Liver (tissue), 9 donors: ENCODE data around the gene ZEB1. TPM values are rescaled to one million over a fixed set of nuclear protein-coding genes. Genes with fewer than 3 reads are reported as not detected.
"Not testable (repeated sequence)": the region's sequence is repeated elsewhere in the genome, so short reads cannot be mapped to it uniquely, and the experiment has no call there.

Experiments used
- DNase-seq: peaks from one replicate; pipeline ENCODE4 v3.0.0-alpha.2; 2017; ENCODE audit warnings: low spot score
- H3K27ac ChIP-seq, 2 donors: one replicate each; pipeline ENCODE4 v1.7.0; 2013; ENCODE audit warnings: inconsistent platforms in 2 of 2, low read length in 2 of 2, control low read depth in 1 of 2, low read depth in 1 of 2, mild to moderate bottlenecking in 1 of 2
- H3K27me3 ChIP-seq, 4 donors: one replicate each; pipeline versions ENCODE4 v1.6.1 to v1.7.0; 2013; ENCODE audit warnings: low read length in 3 of 4, inconsistent platforms in 1 of 4, mild to moderate bottlenecking in 1 of 4, moderate library complexity in 1 of 4; ENCODE audit not compliant: control insufficient read depth in 4 of 4, insufficient read depth in 4 of 4
- H3K36me3 ChIP-seq, 4 donors: one replicate each; pipeline versions ENCODE4 v1.6.1 to v1.7.0; 2013; ENCODE audit warnings: low read length in 3 of 4, mild to moderate bottlenecking in 3 of 4, low read depth in 1 of 4, moderate library complexity in 1 of 4; ENCODE audit not compliant: control insufficient read depth in 4 of 4, insufficient read depth in 3 of 4
- H3K4me1 ChIP-seq, 4 donors: one replicate each; pipeline versions ENCODE4 v1.6.1 to v1.7.0; 2013; ENCODE audit warnings: low read length in 3 of 4, mild to moderate bottlenecking in 3 of 4, moderate library complexity in 1 of 4; ENCODE audit not compliant: control insufficient read depth in 4 of 4, insufficient read depth in 4 of 4
- H3K4me3 ChIP-seq, 3 donors: one replicate each; pipeline versions ENCODE4 v1.6.1 to v1.7.0; 2013; ENCODE audit warnings: low read length in 3 of 3, control low read depth in 1 of 3, low read depth in 1 of 3, mild to moderate bottlenecking in 1 of 3
- H3K9ac ChIP-seq, 2 donors: one replicate each; pipeline ENCODE4 v1.7.0; 2013; ENCODE audit warnings: low read length in 2 of 2, mild to moderate bottlenecking in 2 of 2, moderate library complexity in 2 of 2, control low read depth in 1 of 2, low read depth in 1 of 2
- H3K9me3 ChIP-seq, 4 donors: one replicate each; pipeline versions ENCODE4 v1.6.1 to v1.7.0; 2013; ENCODE audit warnings: low read length in 3 of 4; ENCODE audit not compliant: control insufficient read depth in 4 of 4
- EGR1 ChIP-seq, 2 donors: IDR thresholded peaks; 2 replicates each; pipeline ENCODE4 v1.6.1; 2016 to 2018; ENCODE audit warnings: antibody characterized with exemption in 2 of 2, low read depth in 2 of 2
- FOXA1 ChIP-seq: IDR thresholded peaks from 2 replicates; pipeline ENCODE4 v1.6.1; 2016; ENCODE audit warnings: antibody characterized with exemption
- FOXA2 ChIP-seq: IDR thresholded peaks from 2 replicates; pipeline ENCODE4 v1.6.1; 2016; ENCODE audit warnings: antibody characterized with exemption
- GABPA ChIP-seq, 2 donors: IDR thresholded peaks in 1 of 2; conservative IDR thresholded peaks in 1 of 2; 2 replicates each; pipeline ENCODE4 v1.6.1; 2016; ENCODE audit warnings: antibody characterized with exemption in 2 of 2, mild to moderate bottlenecking in 1 of 2, moderate library complexity in 1 of 2
- HNF4A ChIP-seq, 2 donors: conservative IDR thresholded peaks; 2 replicates each; pipeline ENCODE4 v1.6.1; 2016; ENCODE audit warnings: antibody characterized with exemption in 2 of 2, mild to moderate bottlenecking in 2 of 2
- JUND ChIP-seq, 2 donors: IDR thresholded peaks; 2 replicates each; pipeline ENCODE4 v1.6.1; 2016; ENCODE audit warnings: antibody characterized with exemption in 2 of 2
- RAD21 ChIP-seq, 2 donors: IDR thresholded peaks; 2 replicates each; pipeline ENCODE4 v1.6.1; 2016; ENCODE audit warnings: antibody characterized with exemption in 2 of 2, mild to moderate bottlenecking in 2 of 2
- RXRA ChIP-seq, 2 donors: IDR thresholded peaks; 2 replicates each; pipeline ENCODE4 v1.6.1; 2017 to 2018; ENCODE audit warnings: antibody characterized with exemption in 2 of 2, mild to moderate bottlenecking in 1 of 2
- SP1 ChIP-seq: IDR thresholded peaks from 2 replicates; pipeline ENCODE4 v1.6.1; 2018; ENCODE audit warnings: antibody characterized with exemption, mild to moderate bottlenecking
- TAF1 ChIP-seq: conservative IDR thresholded peaks from 2 replicates; pipeline ENCODE4 v1.6.1; 2016; ENCODE audit warnings: antibody characterized with exemption, mild to moderate bottlenecking
- YY1 ChIP-seq: IDR thresholded peaks from 2 replicates; pipeline ENCODE4 v1.6.1; 2016; ENCODE audit warnings: antibody characterized with exemption, mild to moderate bottlenecking
- ZBTB33 ChIP-seq: IDR thresholded peaks from 2 replicates; pipeline ENCODE4 v1.6.1; 2016; ENCODE audit warnings: antibody characterized with exemption
- WGBS: extraction: QIAGEN DNeasy Blood & Tissue Kit; methylation state at CpG from one replicate; pipeline ENCODE4 v1.1.7; 2013; 5-methylcytosine and 5-hydroxymethylcytosine counted together
- polyA plus RNA-seq, 2 donors: library from polyadenylated mRNA; stranded (reverse) in 1 of 2; unstranded in 1 of 2; fragments of 200-250 nt in 1 of 2; fragments of >200 nt in 1 of 2; fragmentation: Nextera tagmentation in 1 of 2; extraction: Ambion mirVana in 1 of 2; gene quantifications; one replicate each; pipeline versions ENCODE4 v1.2.1 to v1.2.3, GENCODE V29; 2013 to 2015
- total RNA-seq, 2 donors: library from RNA; depleted of rRNA; stranded (reverse); fragments of >200 nt; gene quantifications; one replicate each; pipeline ENCODE4 v1.2.3, GENCODE V29; 2014
- TF ChIP-seq, protein P1 (sequence below): IDR thresholded peaks from 2 replicates; pipeline ENCODE4 v1.6.1; 2016; ENCODE audit warnings: antibody characterized with exemption
- TF ChIP-seq, protein P2 (sequence below): IDR thresholded peaks from 2 replicates; pipeline ENCODE4 v1.6.1; 2016; ENCODE audit warnings: antibody characterized with exemption, mild to moderate bottlenecking
- TF ChIP-seq, protein P3 (sequence below): fragments of 150-350 bp; IDR thresholded peaks from 2 replicates; pipeline ENCODE4 v1.5.1; 2017; ENCODE audit warnings: improper control_type of control experiment, low read depth, low read length; ENCODE audit not compliant: missing input control
- donor health status: healthy.
- donor health status: healthy.
- donor health status: healthy.
- donor health status: healthy.
- donor health status: healthy.

The ZEB1 gene
- total and polyA plus RNA-seq, 4 donors: 3.2 to 19.6 (median 6.5) TPM

- no peak overlapping the region for H3K9ac ChIP-seq
- DNase-seq: no peak
- TF ChIP-seq RXRA (IDR thresholded peaks at IDR 0.05) (no peak), GABPA (IDR thresholded peaks at IDR 0.05 in 1 of 2, conservative IDR thresholded peaks at IDR 0.05 in 1 of 2) (no peak), TAF1 (no peak), FOXA2 (no peak), FOXA1 (no peak), RAD21 (IDR thresholded peaks at IDR 0.05) (no peak), YY1 (no peak), ZBTB33 (no peak), JUND (IDR thresholded peaks at IDR 0.05) (no peak), HNF4A (conservative IDR thresholded peaks at IDR 0.05) (no peak), SP1 (no peak), EGR1 (IDR thresholded peaks at IDR 0.05; ENCODE audit: low read depth in 2 of 2) (no peak)
- TF ChIP-seq, protein P1, sequence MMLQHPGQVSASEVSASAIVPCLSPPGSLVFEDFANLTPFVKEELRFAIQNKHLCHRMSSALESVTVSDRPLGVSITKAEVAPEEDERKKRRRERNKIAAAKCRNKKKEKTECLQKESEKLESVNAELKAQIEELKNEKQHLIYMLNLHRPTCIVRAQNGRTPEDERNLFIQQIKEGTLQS: no peak
- TF ChIP-seq, protein P2, sequence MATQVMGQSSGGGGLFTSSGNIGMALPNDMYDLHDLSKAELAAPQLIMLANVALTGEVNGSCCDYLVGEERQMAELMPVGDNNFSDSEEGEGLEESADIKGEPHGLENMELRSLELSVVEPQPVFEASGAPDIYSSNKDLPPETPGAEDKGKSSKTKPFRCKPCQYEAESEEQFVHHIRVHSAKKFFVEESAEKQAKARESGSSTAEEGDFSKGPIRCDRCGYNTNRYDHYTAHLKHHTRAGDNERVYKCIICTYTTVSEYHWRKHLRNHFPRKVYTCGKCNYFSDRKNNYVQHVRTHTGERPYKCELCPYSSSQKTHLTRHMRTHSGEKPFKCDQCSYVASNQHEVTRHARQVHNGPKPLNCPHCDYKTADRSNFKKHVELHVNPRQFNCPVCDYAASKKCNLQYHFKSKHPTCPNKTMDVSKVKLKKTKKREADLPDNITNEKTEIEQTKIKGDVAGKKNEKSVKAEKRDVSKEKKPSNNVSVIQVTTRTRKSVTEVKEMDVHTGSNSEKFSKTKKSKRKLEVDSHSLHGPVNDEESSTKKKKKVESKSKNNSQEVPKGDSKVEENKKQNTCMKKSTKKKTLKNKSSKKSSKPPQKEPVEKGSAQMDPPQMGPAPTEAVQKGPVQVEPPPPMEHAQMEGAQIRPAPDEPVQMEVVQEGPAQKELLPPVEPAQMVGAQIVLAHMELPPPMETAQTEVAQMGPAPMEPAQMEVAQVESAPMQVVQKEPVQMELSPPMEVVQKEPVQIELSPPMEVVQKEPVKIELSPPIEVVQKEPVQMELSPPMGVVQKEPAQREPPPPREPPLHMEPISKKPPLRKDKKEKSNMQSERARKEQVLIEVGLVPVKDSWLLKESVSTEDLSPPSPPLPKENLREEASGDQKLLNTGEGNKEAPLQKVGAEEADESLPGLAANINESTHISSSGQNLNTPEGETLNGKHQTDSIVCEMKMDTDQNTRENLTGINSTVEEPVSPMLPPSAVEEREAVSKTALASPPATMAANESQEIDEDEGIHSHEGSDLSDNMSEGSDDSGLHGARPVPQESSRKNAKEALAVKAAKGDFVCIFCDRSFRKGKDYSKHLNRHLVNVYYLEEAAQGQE: no peak
- TF ChIP-seq, protein P3, sequence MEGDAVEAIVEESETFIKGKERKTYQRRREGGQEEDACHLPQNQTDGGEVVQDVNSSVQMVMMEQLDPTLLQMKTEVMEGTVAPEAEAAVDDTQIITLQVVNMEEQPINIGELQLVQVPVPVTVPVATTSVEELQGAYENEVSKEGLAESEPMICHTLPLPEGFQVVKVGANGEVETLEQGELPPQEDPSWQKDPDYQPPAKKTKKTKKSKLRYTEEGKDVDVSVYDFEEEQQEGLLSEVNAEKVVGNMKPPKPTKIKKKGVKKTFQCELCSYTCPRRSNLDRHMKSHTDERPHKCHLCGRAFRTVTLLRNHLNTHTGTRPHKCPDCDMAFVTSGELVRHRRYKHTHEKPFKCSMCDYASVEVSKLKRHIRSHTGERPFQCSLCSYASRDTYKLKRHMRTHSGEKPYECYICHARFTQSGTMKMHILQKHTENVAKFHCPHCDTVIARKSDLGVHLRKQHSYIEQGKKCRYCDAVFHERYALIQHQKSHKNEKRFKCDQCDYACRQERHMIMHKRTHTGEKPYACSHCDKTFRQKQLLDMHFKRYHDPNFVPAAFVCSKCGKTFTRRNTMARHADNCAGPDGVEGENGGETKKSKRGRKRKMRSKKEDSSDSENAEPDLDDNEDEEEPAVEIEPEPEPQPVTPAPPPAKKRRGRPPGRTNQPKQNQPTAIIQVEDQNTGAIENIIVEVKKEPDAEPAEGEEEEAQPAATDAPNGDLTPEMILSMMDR: no peak
- H3K4me1 ChIP-seq: peaks cover 4 to 18% (median 17%) of the 10 kb centered on the region in 4 donors
- no peak overlapping the region for H3K4me3 ChIP-seq
- H3K9me3 ChIP-seq: peaks cover 0 to 2% (median under 1%) of the 10 kb centered on the region in 4 donors
- WGBS: 97% methylated on average over 44 of the region's 44 CpGs
- H3K27me3 ChIP-seq: no peaks in the 10 kb centered on the region
- H3K27ac ChIP-seq: no peak overlapping the region
- no peaks in the 10 kb centered on the region for H3K36me3 ChIP-seq
Observed at GRCh38 chr10:31362023-31362641, 43.1 kb downstream of the ZEB1 start.

- H3K27ac ChIP-seq, H3K36me3 ChIP-seq, DNase-seq, H3K9ac ChIP-seq, H3K9me3 ChIP-seq, H3K4me3 ChIP-seq, H3K27me3 ChIP-seq: not testable (repeated sequence)
- peaks cover 4 to 18% (median 16%) of the 10 kb centered on the region in 4 donors for H3K4me1 ChIP-seq
- WGBS: 97% methylated on average over 19 of the region's 19 CpGs
Observed at GRCh38 chr10:31363696-31364095, 44.7 kb downstream of the ZEB1 start.

DNA sequence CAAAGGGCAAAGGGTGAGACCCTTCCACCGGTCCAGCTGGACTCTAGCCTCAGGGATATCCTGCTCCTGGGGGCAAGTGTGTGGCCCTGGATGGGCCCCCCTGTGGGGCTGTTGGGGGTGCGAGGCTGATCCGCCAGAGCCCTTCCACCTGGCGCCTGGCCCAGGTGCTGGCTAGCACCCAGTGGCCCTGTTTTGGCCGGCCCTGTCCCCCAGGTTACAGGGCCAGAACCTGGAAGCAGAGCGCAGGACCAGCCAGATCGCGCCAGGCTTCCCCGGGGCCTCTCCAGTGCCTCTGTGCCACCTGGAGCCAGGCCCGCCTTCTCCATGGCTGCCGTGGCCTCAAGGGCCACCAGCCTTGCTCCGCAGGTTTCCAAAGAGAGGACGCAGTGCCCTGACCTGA, 45.2 kb downstream of the ZEB1 start:
- not testable (repeated sequence) for H3K9ac ChIP-seq, H3K4me3 ChIP-seq, H3K27me3 ChIP-seq, H3K36me3 ChIP-seq, H3K9me3 ChIP-seq, H3K27ac ChIP-seq, DNase-seq
- WGBS: 97% methylated on average over 13 of the region's 13 CpGs
- peaks cover 4 to 15% (median 11%) of the 10 kb centered on the region in 4 donors for H3K4me1 ChIP-seq
